PC-9 (cell line): ENCODE data around the gene PRKCA. TPM values are rescaled to one million over a fixed set of nuclear protein-coding genes. Genes with fewer than 3 reads are reported as not detected.
"Not testable (repeated sequence)": the region's sequence is repeated elsewhere in the genome, so short reads cannot be mapped to it uniquely, and the experiment has no call there.

Experiments used
- BruUV-seq: library from RNA; stranded (reverse); fragments of 400-500 nt; replicated peaks from 2 replicates; lab custom pipeline; 2021; lab: Mats Ljungman, UMichigan
- CTCF ChIA-PET: fragments of 300-600 bp; sonication (Branson Sonifier 250); formaldehyde crosslinking; loops from one replicate; lab custom pipeline; 2022; ENCODE audit warnings: antibody characterized with exemption; lab: Charles Lee
- POLR2A ChIA-PET: fragments of 300-600 bp; sonication (Branson Sonifier 250); formaldehyde crosslinking; loops from one replicate; lab custom pipeline; 2022; ENCODE audit warnings: antibody characterized with exemption; ENCODE audit not compliant: unreplicated experiment; lab: Charles Lee
- DNase-seq, 2 experiments: peaks; one replicate each; pipeline versions ENCODE4 v3.0.0 to v3.0.0-alpha.2; 2015 to 2022; ENCODE audit warnings: mixed read lengths in 1 of 2
- H2AFZ ChIP-seq: fragments of 200-600 bp; sonication (generic); 2 replicates; pipeline ENCODE4 v1.8.1; 2017; ENCODE audit warnings: antibody characterized with exemption
- H3F3A ChIP-seq: fragments of 200-600 bp; sonication (generic); 2 replicates; pipeline ENCODE4 v1.8.1; 2017; ENCODE audit warnings: antibody characterized with exemption, mild to moderate bottlenecking, low read depth; ENCODE audit not compliant: insufficient read depth
- H3K27ac ChIP-seq: fragments of 200-600 bp; sonication (generic); 2 replicates; pipeline ENCODE4 v1.6.1; 2016; ENCODE audit warnings: mixed run types
- H3K27me3 ChIP-seq: fragments of 200-600 bp; sonication (generic); 2 replicates; pipeline ENCODE4 v1.6.1; 2016; ENCODE audit warnings: low read depth, mixed run types; ENCODE audit not compliant: insufficient read depth
- H3K36me3 ChIP-seq: fragments of 200-600 bp; sonication (generic); 2 replicates; pipeline ENCODE4 v1.6.1; 2016; ENCODE audit warnings: low read depth, mixed run types
- H3K4me1 ChIP-seq: fragments of 200-600 bp; sonication (generic); replicated peaks from 2 replicates; pipeline ENCODE4 v1.6.1; 2016; ENCODE audit warnings: mixed run types; ENCODE audit not compliant: insufficient read depth
- H3K4me2 ChIP-seq: fragments of 200-600 bp; sonication (generic); 2 replicates; pipeline ENCODE4 v1.6.1; 2017; ENCODE audit warnings: mixed run types
- H3K4me3 ChIP-seq: fragments of 200-600 bp; sonication (generic); 2 replicates; pipeline ENCODE4 v1.6.1; 2016; ENCODE audit warnings: mixed run types
- H3K79me2 ChIP-seq: fragments of 200-600 bp; sonication (generic); 2 replicates; pipeline ENCODE4 v1.6.1; 2017; ENCODE audit warnings: low read depth, mixed run types
- H3K9me2 ChIP-seq: fragments of 200-600 bp; sonication (generic); 2 replicates; pipeline ENCODE4 v1.8.1; 2017; ENCODE audit warnings: mild to moderate bottlenecking; ENCODE audit not compliant: insufficient read depth
- H3K9me3 ChIP-seq: fragments of 200-600 bp; sonication (generic); 2 replicates; pipeline ENCODE4 v1.8.1; 2016; ENCODE audit warnings: low read depth; ENCODE audit not compliant: insufficient read depth
- H4K20me1 ChIP-seq: fragments of 200-600 bp; sonication (generic); 2 replicates; pipeline ENCODE4 v1.8.1; 2017; ENCODE audit not compliant: insufficient read depth
- EZH2 ChIP-seq: fragments of 200-600 bp; sonication (generic); IDR thresholded peaks from 2 replicates; pipeline ENCODE4 v1.8.0; 2017; ENCODE audit warnings: antibody characterized with exemption, low read depth
- intact Hi-C: fragments of 100-400 bp; cut with micrococcal nuclease; formaldehyde crosslinking; loops from one replicate; pipeline ENCODE4 v1.10.0; 2022; ENCODE audit not compliant: unreplicated experiment
- total RNA-seq: library from RNA; stranded (reverse); gene quantifications from 2 replicates; pipeline ENCODE4 v1.2.3, GENCODE V29; 2021
- TF ChIP-seq, protein P1 (sequence below): fragments of 200-600 bp; sonication (generic); conservative IDR thresholded peaks from 2 replicates; pipeline ENCODE4 v1.6.1; 2017; ENCODE audit warnings: mixed run types, antibody characterized with exemption, mild to moderate bottlenecking, moderate library complexity

The PRKCA gene
- total RNA-seq, 1 experiment from 2014 or later: 23.1 TPM

DNA sequence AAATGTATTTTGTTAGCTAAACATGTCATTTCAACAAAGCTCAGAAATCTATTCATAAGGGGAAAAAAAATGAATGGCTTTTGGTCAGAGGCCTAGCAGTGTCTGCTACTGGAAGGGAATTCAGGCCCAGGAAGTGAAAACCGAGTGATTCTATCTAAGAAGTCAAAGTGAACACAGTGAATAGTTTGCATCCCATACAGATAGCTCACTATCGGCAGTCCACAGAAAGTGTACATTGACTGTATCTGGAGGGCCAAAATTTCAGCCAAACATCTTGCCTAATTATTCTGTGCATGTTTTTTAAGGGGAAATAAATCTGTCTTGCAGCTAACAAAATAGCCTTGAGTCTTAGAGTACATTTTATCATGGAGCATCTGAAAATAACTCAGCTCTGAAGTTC, 318.1 kb downstream of the PRKCA start:
- no peak overlapping the region for H2AFZ ChIP-seq
- no peaks in the 10 kb centered on the region for H3K9me3 ChIP-seq
- ChIA-PET POLR2A (no interaction called here), CTCF (no interaction called here)
- H3K79me2 ChIP-seq: no peaks in the 10 kb centered on the region
- H3K27ac ChIP-seq: no peak overlapping the region
- no peak for DNase-seq
- no peaks in the 10 kb centered on the region for H3K4me1 ChIP-seq
- 0 out of 2 replicates have a peak, but pooled peaks cover 4% of the 10 kb centered on the region for H3F3A ChIP-seq
- H3K27me3 ChIP-seq: no peaks in the 10 kb centered on the region
- H4K20me1 ChIP-seq: no peaks in the 10 kb centered on the region
- no peak for TF ChIP-seq EZH2
- TF ChIP-seq, protein P1, sequence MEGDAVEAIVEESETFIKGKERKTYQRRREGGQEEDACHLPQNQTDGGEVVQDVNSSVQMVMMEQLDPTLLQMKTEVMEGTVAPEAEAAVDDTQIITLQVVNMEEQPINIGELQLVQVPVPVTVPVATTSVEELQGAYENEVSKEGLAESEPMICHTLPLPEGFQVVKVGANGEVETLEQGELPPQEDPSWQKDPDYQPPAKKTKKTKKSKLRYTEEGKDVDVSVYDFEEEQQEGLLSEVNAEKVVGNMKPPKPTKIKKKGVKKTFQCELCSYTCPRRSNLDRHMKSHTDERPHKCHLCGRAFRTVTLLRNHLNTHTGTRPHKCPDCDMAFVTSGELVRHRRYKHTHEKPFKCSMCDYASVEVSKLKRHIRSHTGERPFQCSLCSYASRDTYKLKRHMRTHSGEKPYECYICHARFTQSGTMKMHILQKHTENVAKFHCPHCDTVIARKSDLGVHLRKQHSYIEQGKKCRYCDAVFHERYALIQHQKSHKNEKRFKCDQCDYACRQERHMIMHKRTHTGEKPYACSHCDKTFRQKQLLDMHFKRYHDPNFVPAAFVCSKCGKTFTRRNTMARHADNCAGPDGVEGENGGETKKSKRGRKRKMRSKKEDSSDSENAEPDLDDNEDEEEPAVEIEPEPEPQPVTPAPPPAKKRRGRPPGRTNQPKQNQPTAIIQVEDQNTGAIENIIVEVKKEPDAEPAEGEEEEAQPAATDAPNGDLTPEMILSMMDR: no peak
- no peak overlapping the region for H3K4me2 ChIP-seq
- H3K4me3 ChIP-seq: no peak overlapping the region
- BruUV-seq: no TSS peak
- intact Hi-C loops: no loop called here
- H3K9me2 ChIP-seq: no peaks in the 10 kb centered on the region
- no peaks in the 10 kb centered on the region for H3K36me3 ChIP-seq

DNA sequence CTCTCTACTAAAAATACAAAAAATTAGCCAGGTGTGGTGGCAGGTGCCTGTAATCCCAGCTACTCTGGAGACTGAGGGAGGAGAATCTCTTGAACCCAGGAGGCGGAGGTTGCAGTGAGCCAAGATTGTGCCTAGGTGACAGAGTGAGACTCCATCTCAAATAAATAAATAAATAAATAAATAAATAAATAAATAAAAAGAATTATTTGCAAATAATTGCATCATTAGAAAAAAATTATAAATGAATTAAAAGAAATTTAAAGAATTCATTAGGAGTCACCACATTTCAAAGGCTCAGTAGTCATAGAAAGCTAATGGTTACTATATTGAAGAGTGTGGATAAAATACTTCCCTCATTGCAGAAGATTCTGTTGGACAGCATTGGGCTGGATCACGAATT, 322.2 kb downstream of the PRKCA start:
- POLR2A ChIA-PET, H3K9me3 ChIP-seq, H3K4me1 ChIP-seq, H3K4me2 ChIP-seq, H3K27me3 ChIP-seq, H3K36me3 ChIP-seq, H3K9me2 ChIP-seq, H4K20me1 ChIP-seq, CTCF ChIA-PET, H2AFZ ChIP-seq, H3F3A ChIP-seq, H3K4me3 ChIP-seq, H3K27ac ChIP-seq, BruUV-seq, H3K79me2 ChIP-seq, DNase-seq: not testable (repeated sequence)
- intact Hi-C loops: loop anchor here (1.0 kb wide), 2 partner anchors 320 to 369 kb away; no protein-coding TSS in a partner anchor

DNA sequence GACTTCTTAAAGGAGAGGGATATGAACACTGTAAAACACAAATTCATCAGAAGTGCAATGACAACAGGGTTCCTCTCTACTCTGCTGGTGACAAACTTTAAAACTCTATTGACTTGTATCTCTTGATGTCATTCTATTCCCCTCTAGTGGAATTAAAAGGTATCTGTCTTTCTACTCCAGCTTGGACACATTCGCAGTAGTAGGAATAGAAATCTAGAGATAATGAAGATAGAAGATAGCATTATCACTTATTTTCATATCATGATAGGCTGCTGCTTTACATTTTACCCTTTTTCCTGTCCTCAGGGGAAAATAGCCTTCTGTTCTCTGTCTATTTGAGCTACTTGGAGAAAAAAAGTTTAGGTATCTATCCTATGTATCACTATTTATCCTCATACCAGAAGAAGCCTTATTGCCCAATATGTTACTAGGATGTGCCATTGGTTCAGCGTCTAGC, 322.9 kb downstream of the PRKCA start:
- no peaks in the 10 kb centered on the region for H3K79me2 ChIP-seq
- intact Hi-C loops: loop anchor here (1.0 kb wide), 2 partner anchors 321 to 370 kb away; no protein-coding TSS in a partner anchor
- DNase-seq: no peak
- H4K20me1 ChIP-seq: no peaks in the 10 kb centered on the region
- H3F3A ChIP-seq: 0 out of 2 replicates have a peak, but pooled peaks cover 4% of the 10 kb centered on the region
- no peak overlapping the region for H2AFZ ChIP-seq
- H3K36me3 ChIP-seq: no peaks in the 10 kb centered on the region
- H3K4me1 ChIP-seq: no peaks in the 10 kb centered on the region
- BruUV-seq: no TSS peak
- no peaks in the 10 kb centered on the region for H3K9me2 ChIP-seq
- H3K27me3 ChIP-seq: no peaks in the 10 kb centered on the region
- TF ChIP-seq, protein P1: peak; percentile 74
- TF ChIP-seq EZH2: no peak
- CTCF ChIA-PET: interaction anchor here (0.5 kb wide), 1 partner anchor 437 kb away, joined by 5 read pairs; no protein-coding TSS in a partner anchor
- H3K9me3 ChIP-seq: no peaks in the 10 kb centered on the region
- H3K4me3 ChIP-seq: no peak overlapping the region
- no peak overlapping the region for H3K27ac ChIP-seq
- H3K4me2 ChIP-seq: no peak overlapping the region
- POLR2A ChIA-PET: no interaction called here

DNA sequence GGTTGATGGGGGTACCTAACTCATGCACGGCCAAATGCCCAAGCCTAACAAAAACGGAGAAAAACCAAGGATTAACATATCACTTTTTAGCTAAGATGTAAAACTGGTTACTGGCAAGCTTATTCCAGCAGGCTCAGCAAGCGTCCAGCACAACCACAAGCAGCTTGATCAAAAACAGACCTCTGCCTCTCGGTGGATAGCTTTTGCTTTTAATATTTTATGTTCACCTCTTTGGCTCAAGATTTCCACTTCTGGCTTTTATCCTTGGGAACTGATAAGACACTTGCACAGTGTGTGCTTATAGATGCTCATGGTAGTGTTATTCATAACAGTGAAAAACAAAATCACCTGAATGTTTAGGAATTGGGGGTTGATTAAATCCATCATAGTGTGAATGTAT, 325.6 kb downstream of the PRKCA start:
- intact Hi-C loops: no loop called here
- no peaks in the 10 kb centered on the region for H3K36me3 ChIP-seq
- TF ChIP-seq, protein P1: no peak
- no peak for TF ChIP-seq EZH2
- no peaks in the 10 kb centered on the region for H3K9me3 ChIP-seq
- H3K9me2 ChIP-seq: no peaks in the 10 kb centered on the region
- no peak overlapping the region for H2AFZ ChIP-seq
- no peak overlapping the region for H3K27ac ChIP-seq
- H3K4me2 ChIP-seq: no peak overlapping the region
- H3F3A ChIP-seq: peaks cover 14% of the 10 kb centered on the region; the same call in 1 of the 2 replicates
- POLR2A ChIA-PET: no interaction called here
- no peaks in the 10 kb centered on the region for H3K27me3 ChIP-seq
- H4K20me1 ChIP-seq: no peaks in the 10 kb centered on the region
- no peaks in the 10 kb centered on the region for H3K79me2 ChIP-seq
- CTCF ChIA-PET: no interaction called here
- H3K4me1 ChIP-seq: peaks cover 14% of the 10 kb centered on the region
- BruUV-seq: no TSS peak
- DNase-seq: no peak
- H3K4me3 ChIP-seq: no peak overlapping the region
